Fibroblast of lung (primary cell): ENCODE results near the gene SEC14L2.

Experiments used
- EZH2 ChIP-seq: IDR thresholded peaks from 2 replicates; pipeline ENCODE4 v1.5.1; 2012; ENCODE audit warnings: low read length, control low read depth, mild to moderate bottlenecking; ENCODE audit errors: missing control alignments
- TF ChIP-seq, protein P1 (sequence below), 2 donors: IDR thresholded peaks in 1 of 2; conservative IDR thresholded peaks in 1 of 2; 1 replicate in 1 of 2; 2 replicates in 1 of 2; pipeline ENCODE4 v1.5.1; 2011 to 2012; ENCODE audit warnings: low read length in 2 of 2, control low read depth in 1 of 2, inconsistent platforms in 1 of 2, low read depth in 1 of 2, mild to moderate bottlenecking in 1 of 2

DNA sequence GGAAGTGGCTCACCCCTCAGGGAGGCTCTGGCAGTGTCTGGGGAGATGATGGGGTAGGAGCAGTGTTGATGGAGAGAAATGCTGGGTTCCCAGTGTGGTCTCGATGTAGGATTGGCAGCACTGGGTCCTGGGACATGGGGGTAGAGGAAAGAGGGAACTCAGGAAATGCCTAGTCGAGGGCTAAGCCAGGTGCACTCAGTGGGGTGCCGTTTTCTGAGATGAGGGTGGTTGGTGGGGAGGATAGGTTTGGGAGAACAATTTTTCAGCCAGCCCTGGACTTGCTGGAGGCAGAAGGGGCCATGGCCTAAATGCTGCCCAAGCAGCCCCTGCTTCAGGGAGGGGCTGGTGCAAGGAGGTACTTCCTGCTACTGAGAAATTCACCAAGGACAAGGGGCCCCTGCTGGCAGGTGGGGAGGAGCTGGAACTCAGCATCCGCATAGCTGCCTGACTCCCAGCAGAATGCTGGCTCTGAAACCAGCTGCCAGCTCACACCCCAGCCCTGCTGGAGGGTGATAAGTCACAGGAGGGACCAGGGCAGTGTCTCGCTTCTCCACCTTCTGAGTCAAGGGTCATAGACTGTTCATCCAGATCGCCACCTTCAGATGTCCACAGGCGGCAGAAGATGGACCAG, 34.1 kb upstream of the SEC14L2 start:
- TF ChIP-seq, protein P1, sequence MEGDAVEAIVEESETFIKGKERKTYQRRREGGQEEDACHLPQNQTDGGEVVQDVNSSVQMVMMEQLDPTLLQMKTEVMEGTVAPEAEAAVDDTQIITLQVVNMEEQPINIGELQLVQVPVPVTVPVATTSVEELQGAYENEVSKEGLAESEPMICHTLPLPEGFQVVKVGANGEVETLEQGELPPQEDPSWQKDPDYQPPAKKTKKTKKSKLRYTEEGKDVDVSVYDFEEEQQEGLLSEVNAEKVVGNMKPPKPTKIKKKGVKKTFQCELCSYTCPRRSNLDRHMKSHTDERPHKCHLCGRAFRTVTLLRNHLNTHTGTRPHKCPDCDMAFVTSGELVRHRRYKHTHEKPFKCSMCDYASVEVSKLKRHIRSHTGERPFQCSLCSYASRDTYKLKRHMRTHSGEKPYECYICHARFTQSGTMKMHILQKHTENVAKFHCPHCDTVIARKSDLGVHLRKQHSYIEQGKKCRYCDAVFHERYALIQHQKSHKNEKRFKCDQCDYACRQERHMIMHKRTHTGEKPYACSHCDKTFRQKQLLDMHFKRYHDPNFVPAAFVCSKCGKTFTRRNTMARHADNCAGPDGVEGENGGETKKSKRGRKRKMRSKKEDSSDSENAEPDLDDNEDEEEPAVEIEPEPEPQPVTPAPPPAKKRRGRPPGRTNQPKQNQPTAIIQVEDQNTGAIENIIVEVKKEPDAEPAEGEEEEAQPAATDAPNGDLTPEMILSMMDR (conservative IDR thresholded peaks at IDR 0.05 in 1 of 2, IDR thresholded peaks at IDR 0.05 in 1 of 2; ENCODE audit: low read depth in 1 of 2, low read length in 2 of 2), result no peak
- no peak for TF ChIP-seq EZH2
